GM12874 (cell line): ENCODE measurements around the gene DPYSL4.

ENCODE experiments used
- CTCF ChIP-seq: IDR thresholded peaks from 2 replicates; pipeline ENCODE4 v1.5.1; 2011; ENCODE audit warnings: low read depth, mild to moderate bottlenecking, control low read depth, low read length, moderate library complexity; ENCODE audit not compliant: insufficient read depth

DPYSL4 gene

GRCh38 chr10:132157101-132157500, 29.6 kb upstream of the DPYSL4 start:
- TF ChIP-seq CTCF, result no peak

GRCh38 chr10:132158122-132158741, 28.5 kb upstream of the DPYSL4 start:
- TF ChIP-seq CTCF, result no peak

GRCh38 chr10:132158823-132159222, 27.9 kb upstream of the DPYSL4 start:
- TF ChIP-seq CTCF, result no peak

- no peak for TF ChIP-seq CTCF
These were observed 24.7 kb upstream of the DPYSL4 start for GRCh38 chr10:132162021-132162531.

- TF ChIP-seq CTCF, result no peak
These were observed 24.0 kb upstream of the DPYSL4 start for GRCh38 chr10:132162590-132163277.

GRCh38 chr10:132163278-132163765, 23.4 kb upstream of the DPYSL4 start:
- TF ChIP-seq CTCF, result 0 out of 2 replicates have a peak, but pooled peaks have one; percentile 11

GRCh38 chr10:132163826-132164515, 22.8 kb upstream of the DPYSL4 start:
- TF ChIP-seq CTCF, result no peak
